Choroid plexus epithelial cell (primary cell): ENCODE results near the gene NR3C1.

Source experiments
- DNase-seq: peaks from one replicate; pipeline ENCODE4 v3.0.0-alpha.2; 2010; ENCODE audit warnings: low read depth
- H3K4me3 ChIP-seq: 2 replicates; pipeline ENCODE4 v1.5.1; 2011; ENCODE audit warnings: low read depth, mild to moderate bottlenecking, control low read depth, low read length, moderate library complexity
- TF ChIP-seq, protein P1 (sequence below): conservative IDR thresholded peaks from 2 replicates; pipeline ENCODE4 v1.5.1; 2011; ENCODE audit warnings: low read depth, mild to moderate bottlenecking, control low read depth, inconsistent platforms, low read length, moderate library complexity

The NR3C1 gene

DNA sequence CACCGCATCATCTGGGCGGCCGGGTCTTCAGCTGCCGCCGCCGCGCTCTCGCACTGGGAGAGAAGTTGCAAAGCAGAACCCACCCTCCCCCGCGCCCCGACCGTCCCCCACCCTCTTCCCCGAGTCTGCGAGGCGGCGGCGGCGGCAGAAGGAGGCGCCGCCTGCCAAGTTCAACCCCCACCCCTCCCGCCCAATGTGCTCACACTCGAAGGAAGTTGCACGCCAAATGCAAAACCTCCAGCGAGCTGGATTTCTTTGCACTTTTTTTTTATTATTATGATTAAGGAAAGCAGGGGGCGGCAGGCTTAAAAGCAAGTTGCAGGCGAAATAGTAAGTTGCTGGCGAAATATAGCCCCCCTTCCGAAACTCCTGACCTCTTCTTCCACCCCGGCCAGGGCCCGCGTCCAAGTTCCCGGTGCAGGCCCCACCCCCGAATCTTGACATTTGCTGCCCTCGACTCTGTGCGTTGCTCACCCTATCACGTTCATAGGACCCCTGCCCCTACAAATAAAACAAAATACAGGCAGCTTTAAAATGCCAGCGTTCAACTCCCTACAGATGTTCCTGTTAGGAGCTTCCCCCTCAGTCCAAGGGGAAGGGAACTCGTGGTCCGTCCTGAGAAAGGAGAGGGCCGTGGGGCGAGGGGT is 1.1 kb upstream of the NR3C1 start:
- TF ChIP-seq, protein P1, sequence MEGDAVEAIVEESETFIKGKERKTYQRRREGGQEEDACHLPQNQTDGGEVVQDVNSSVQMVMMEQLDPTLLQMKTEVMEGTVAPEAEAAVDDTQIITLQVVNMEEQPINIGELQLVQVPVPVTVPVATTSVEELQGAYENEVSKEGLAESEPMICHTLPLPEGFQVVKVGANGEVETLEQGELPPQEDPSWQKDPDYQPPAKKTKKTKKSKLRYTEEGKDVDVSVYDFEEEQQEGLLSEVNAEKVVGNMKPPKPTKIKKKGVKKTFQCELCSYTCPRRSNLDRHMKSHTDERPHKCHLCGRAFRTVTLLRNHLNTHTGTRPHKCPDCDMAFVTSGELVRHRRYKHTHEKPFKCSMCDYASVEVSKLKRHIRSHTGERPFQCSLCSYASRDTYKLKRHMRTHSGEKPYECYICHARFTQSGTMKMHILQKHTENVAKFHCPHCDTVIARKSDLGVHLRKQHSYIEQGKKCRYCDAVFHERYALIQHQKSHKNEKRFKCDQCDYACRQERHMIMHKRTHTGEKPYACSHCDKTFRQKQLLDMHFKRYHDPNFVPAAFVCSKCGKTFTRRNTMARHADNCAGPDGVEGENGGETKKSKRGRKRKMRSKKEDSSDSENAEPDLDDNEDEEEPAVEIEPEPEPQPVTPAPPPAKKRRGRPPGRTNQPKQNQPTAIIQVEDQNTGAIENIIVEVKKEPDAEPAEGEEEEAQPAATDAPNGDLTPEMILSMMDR, result peak; percentile 52
- peak overlapping the region; percentile 87 for H3K4me3 ChIP-seq
- DNase-seq, result peak; percentile 96

DNA sequence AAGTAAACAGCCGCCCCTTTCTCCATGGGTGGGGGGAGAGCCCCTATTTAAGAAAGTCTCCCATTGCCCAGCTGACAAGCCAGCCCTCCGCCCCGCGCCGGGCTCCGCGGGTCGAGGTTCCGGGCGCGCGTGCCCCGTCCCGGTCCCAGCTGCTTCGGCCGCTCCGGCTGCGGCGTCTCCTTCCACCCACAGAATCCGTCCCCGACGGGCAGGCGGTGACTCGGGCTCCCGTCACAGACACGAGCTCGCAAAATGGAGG is 223 bp downstream of the NR3C1 start:
- DNase-seq, result no peak
- TF ChIP-seq, protein P1, result no peak
- peak overlapping the region; percentile 87 for H3K4me3 ChIP-seq

DNA sequence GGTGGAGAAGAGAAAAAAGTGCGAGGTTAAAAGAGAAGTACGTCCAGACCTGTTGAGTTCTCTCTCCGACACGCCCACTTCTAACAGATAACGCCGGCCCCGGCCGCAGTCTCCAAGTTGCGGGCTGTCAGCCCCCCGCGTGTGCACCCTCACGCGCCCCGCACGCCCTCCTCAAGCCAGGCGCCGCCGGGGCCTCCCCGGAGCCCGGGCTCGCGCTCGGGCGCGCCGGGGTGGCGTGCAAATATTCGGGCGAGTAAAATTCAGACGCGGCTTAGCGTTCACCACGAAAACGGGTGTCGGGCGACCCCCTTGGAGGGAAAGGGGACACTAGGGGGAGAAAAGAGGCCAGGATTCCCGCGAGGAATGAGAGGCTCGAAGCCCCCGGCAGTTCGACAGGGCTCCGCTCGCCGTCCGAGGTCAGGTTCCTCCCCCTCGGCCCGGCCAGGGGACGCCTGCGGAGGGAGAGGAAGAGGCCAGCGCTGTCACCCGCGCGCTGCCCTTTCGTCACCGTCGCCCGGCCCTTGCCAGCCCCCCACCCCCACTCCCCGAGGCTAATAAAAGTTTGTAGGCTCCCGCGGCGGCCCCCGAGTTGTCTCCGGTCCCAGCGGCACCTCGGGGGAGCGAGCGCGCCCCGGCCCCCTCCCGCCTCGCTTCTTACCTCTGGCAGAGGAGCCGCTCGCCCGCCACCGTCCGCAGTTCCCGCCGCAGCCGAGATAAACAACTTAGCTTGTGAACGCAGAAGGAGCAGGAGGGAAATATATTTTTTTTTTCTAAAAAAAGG is 743 bp downstream of the NR3C1 start:
- H3K4me3 ChIP-seq, result peak overlapping the region; percentile 87
- DNase-seq, result peak; percentile 61
- TF ChIP-seq, protein P1, result peak; percentile 12

DNA sequence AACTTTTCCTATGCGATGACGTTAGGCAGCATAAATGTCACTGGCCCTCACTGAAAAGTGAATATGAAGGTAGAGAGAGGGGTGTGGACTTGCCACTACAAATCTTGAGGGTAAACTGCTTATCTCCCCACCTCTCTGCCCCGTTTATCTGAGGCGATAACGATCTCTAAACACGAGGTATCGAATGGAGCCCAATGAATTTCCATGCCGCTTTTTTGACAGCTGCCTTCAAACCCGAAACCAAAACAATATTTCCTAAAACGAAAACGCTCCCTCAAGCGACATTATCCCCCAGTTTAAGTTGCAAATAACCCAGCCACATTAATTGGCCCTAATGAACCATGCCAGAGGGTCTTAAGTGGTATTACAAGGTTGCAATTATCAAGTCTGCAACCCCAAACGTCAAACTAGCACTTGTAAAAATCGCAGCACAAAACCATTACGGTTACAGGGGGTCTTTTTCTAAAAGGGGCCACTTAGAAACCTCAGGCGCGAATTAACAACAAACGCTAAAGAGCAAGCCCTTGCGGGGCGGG is 1.4 kb downstream of the NR3C1 start:
- no peak for DNase-seq
- TF ChIP-seq, protein P1, result no peak
- H3K4me3 ChIP-seq, result peak overlapping the region; percentile 87

DNA sequence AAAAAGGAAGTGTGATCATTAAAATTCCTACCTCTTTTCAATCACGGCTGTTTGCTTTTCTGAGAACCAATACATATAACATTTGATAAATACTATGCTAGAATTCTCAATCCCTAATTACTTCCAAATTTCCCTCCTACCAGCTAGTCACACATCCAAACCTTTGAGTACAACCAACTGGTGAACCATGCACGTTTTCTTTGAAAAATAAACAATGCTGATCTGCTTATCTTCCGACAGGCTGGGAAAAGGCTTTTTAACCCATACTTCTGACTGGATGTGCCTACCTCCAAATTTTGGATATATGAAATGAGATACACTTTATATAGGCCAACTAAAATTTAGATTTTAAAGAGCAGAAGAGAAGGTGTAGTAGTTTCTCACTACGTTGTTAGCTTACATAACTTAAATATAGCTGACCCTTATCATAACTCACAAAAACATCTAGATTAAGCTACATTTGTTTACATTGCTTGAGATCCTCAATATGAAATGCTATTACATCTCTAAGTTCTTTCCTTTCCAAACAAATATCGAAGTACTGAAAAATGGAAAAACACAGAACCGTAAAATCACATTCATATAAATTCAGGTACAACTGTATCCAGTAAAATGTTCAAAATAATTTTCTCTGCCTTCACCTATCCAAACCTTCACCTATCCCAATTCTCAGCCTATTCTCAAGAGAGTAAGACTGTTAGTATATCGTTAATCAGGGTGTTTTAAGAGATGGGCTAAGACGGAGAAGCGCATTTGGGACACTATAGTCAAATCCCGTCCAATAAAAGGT is 2.1 kb downstream of the NR3C1 start:
- H3K4me3 ChIP-seq, result peak overlapping the region; percentile 87
- no peak for DNase-seq
- TF ChIP-seq, protein P1, result no peak

DNA sequence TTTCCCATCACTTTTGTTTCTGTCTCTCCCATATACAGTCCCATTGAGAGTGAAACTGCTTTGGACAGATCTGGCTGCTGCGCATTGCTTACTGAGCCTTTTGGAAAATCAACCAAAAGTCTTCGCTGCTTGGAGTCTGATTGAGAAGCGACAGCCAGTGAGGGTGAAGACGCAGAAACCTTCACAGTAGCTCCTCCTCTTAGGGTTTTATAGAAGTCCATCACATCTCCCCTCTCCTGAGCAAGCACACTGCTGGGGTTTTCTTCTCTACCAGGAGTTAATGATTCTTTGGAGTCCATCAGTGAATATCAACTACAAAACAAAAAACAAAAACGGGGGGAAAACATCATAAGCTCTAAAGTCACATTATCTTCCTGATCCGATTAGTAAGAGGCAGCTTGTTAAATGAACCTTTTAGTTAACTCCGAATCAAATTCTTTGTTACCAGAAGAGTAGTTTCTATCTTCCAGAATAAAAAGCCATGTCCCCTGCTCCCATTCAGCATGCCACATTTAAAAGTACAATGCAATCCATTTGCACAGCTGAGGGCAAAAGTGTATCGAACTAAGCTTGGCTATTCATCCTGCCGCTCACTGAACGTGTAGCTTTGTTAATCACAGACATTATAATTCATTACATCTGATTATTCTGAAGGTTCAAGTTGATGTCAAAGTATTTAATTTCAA is 2.8 kb downstream of the NR3C1 start:
- DNase-seq, result peak; percentile 79
- TF ChIP-seq, protein P1, result no peak
- H3K4me3 ChIP-seq, result peak overlapping the region; percentile 87
